ENCODE data around the gene OSTN. TPM values are rescaled to one million over a fixed set of nuclear protein-coding genes. Genes with fewer than 3 reads are reported as not detected.

Gene OSTN
- polyA plus RNA-seq, 1 donor from 2014 or later = 0.17 TPM

GRCh38 chr3:191217301-191217700 lies 18.3 kb downstream of the OSTN start:
- Histone ChIP-seq H3K9me3 (ENCODE audit: low read length) (no peaks in the 10 kb centered on the region), H3K4me2 (ENCODE audit: low read length) (no peak overlapping the region), H3K4me3 (ENCODE audit: low read length) (no peak overlapping the region), H3K9me2 (ENCODE audit: insufficient read depth, low read length) (no peaks in the 10 kb centered on the region), H3K36me3 (ENCODE audit: insufficient read depth, low read length) (no peaks in the 10 kb centered on the region), H3K27ac (ENCODE audit: low read length) (no peak overlapping the region), H3K9ac (ENCODE audit: low read length) (no peak overlapping the region), H4K20me1 (ENCODE audit: insufficient read depth) (no peaks in the 10 kb centered on the region), H3F3A (ENCODE audit: insufficient read depth, low read length, poor library complexity, severe bottlenecking) (no peaks in the 10 kb centered on the region), H3K79me2 (replicated peaks; ENCODE audit: insufficient read depth, low read length) (no peaks in the 10 kb centered on the region), H3K27me3 (ENCODE audit: insufficient read depth, low read depth, low read length) (no peaks in the 10 kb centered on the region), H2AFZ (ENCODE audit: low read depth, low read length) (no peak overlapping the region)
- no peak for TF ChIP-seq SMC3 (conservative IDR thresholded peaks at IDR 0.05; ENCODE audit: poor library complexity)
- TF ChIP-seq POLR2AphosphoS5 (IDR thresholded peaks at IDR 0.05) = no peak
- no peak for TF ChIP-seq MXI1 (conservative IDR thresholded peaks at IDR 0.05; ENCODE audit: poor library complexity, severe bottlenecking)
- TF ChIP-seq EZH2 (IDR thresholded peaks at IDR 0.05; ENCODE audit: borderline replicate concordance, insufficient read depth, low read length, poor library complexity, severe bottlenecking) = no peak
- TF ChIP-seq, protein P1, sequence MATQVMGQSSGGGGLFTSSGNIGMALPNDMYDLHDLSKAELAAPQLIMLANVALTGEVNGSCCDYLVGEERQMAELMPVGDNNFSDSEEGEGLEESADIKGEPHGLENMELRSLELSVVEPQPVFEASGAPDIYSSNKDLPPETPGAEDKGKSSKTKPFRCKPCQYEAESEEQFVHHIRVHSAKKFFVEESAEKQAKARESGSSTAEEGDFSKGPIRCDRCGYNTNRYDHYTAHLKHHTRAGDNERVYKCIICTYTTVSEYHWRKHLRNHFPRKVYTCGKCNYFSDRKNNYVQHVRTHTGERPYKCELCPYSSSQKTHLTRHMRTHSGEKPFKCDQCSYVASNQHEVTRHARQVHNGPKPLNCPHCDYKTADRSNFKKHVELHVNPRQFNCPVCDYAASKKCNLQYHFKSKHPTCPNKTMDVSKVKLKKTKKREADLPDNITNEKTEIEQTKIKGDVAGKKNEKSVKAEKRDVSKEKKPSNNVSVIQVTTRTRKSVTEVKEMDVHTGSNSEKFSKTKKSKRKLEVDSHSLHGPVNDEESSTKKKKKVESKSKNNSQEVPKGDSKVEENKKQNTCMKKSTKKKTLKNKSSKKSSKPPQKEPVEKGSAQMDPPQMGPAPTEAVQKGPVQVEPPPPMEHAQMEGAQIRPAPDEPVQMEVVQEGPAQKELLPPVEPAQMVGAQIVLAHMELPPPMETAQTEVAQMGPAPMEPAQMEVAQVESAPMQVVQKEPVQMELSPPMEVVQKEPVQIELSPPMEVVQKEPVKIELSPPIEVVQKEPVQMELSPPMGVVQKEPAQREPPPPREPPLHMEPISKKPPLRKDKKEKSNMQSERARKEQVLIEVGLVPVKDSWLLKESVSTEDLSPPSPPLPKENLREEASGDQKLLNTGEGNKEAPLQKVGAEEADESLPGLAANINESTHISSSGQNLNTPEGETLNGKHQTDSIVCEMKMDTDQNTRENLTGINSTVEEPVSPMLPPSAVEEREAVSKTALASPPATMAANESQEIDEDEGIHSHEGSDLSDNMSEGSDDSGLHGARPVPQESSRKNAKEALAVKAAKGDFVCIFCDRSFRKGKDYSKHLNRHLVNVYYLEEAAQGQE (IDR thresholded peaks at IDR 0.05; ENCODE audit: borderline replicate concordance) = no peak
- no peak for TF ChIP-seq CTCF (IDR thresholded peaks at IDR 0.05; ENCODE audit: poor library complexity, severe bottlenecking)
- no peak for TF ChIP-seq EP300 (conservative IDR thresholded peaks at IDR 0.05; ENCODE audit: poor library complexity, severe bottlenecking)
- TF ChIP-seq RAD21 (conservative IDR thresholded peaks at IDR 0.05) = no peak
- TF ChIP-seq TAF1 (IDR thresholded peaks at IDR 0.05; ENCODE audit: low read depth) = no peak

- Histone ChIP-seq H2AFZ (ENCODE audit: low read depth, low read length) (no peak overlapping the region), H3K27me3 (ENCODE audit: insufficient read depth, low read depth, low read length) (no peaks in the 10 kb centered on the region), H3K79me2 (replicated peaks; ENCODE audit: insufficient read depth, low read length) (no peaks in the 10 kb centered on the region), H4K20me1 (ENCODE audit: insufficient read depth) (no peaks in the 10 kb centered on the region), H3F3A (ENCODE audit: insufficient read depth, low read length, poor library complexity, severe bottlenecking) (no peaks in the 10 kb centered on the region), H3K4me2 (ENCODE audit: low read length) (no peak overlapping the region), H3K36me3 (ENCODE audit: insufficient read depth, low read length) (no peaks in the 10 kb centered on the region), H3K9ac (ENCODE audit: low read length) (no peak overlapping the region), H3K27ac (ENCODE audit: low read length) (no peak overlapping the region), H3K4me3 (ENCODE audit: low read length) (no peak overlapping the region), H3K9me3 (ENCODE audit: low read length) (no peaks in the 10 kb centered on the region), H3K9me2 (ENCODE audit: insufficient read depth, low read length) (no peaks in the 10 kb centered on the region)
- TF ChIP-seq CTCF (IDR thresholded peaks at IDR 0.05; ENCODE audit: poor library complexity, severe bottlenecking) (no peak), EZH2 (IDR thresholded peaks at IDR 0.05; ENCODE audit: borderline replicate concordance, insufficient read depth, low read length, poor library complexity, severe bottlenecking) (no peak), EP300 (conservative IDR thresholded peaks at IDR 0.05; ENCODE audit: poor library complexity, severe bottlenecking) (no peak)
Measured at GRCh38 chr3:191220908-191221307, 21.9 kb downstream of the OSTN start.

All from neural cell (in vitro differentiated cells).